Measurements from ENCODE around the gene OR1J2. TPM values are rescaled to one million over a fixed set of nuclear protein-coding genes. Genes with fewer than 3 reads are reported as not detected.

OR1J2 gene
- total and polyA plus RNA-seq, 2 donors from 2014 or later, result not detected

GRCh38 chr9:122466456-122466855, 44.1 kb upstream of the OR1J2 start:
- intact Hi-C loops (cut with DNase I), result loop anchor here (10.0 kb wide), 1 partner anchor 338 kb away; the partner anchor contains the start of gene OR1K1
- no peaks in the 10 kb centered on the region for H3K36me3 ChIP-seq (ENCODE audit: control insufficient read depth in 2 of 3, insufficient read depth in 3 of 3, low read length in 3 of 3)
- no peak overlapping the region for H3K27ac ChIP-seq (ENCODE audit: low read depth in 2 of 2, low read length in 2 of 2)
- H3K9me3 ChIP-seq (ENCODE audit: control insufficient read depth in 2 of 3, insufficient read depth in 1 of 3, low read length in 3 of 3), result no peaks in the 10 kb centered on the region
- no peaks in the 10 kb centered on the region for H3K27me3 ChIP-seq (ENCODE audit: control insufficient read depth, insufficient read depth, low read length)
- no peak overlapping the region for H3K4me3 ChIP-seq (ENCODE audit: low read length in 3 of 3)
- H3K9ac ChIP-seq (ENCODE audit: low read length in 3 of 3), result no peak overlapping the region
- no peak for TF ChIP-seq CTCF (IDR thresholded peaks at IDR 0.05; ENCODE audit: borderline replicate concordance, extremely low read depth, insufficient read depth)
- no peak for DNase-seq
- FAIRE-seq, result no peak
- H3K4me1 ChIP-seq (ENCODE audit: control insufficient read depth in 2 of 3, insufficient read depth in 2 of 3, low read depth in 1 of 3, low read length in 3 of 3), result peaks cover 0 to 3% (median 0%) of the 10 kb centered on the region in 3 donors

GRCh38 chr9:122468735-122469134, 41.9 kb upstream of the OR1J2 start:
- Histone ChIP-seq H3K4me3 (ENCODE audit: low read length in 3 of 3) (no peak overlapping the region), H3K9me3 (ENCODE audit: control insufficient read depth in 2 of 3, insufficient read depth in 1 of 3, low read length in 3 of 3) (no peaks in the 10 kb centered on the region), H3K9ac (ENCODE audit: low read length in 3 of 3) (no peak overlapping the region), H3K4me1 (ENCODE audit: control insufficient read depth in 2 of 3, insufficient read depth in 2 of 3, low read depth in 1 of 3, low read length in 3 of 3) (peaks cover 0 to 3% (median 0%) of the 10 kb centered on the region in 3 donors), H3K27ac (ENCODE audit: low read depth in 2 of 2, low read length in 2 of 2) (no peak overlapping the region), H3K36me3 (ENCODE audit: control insufficient read depth in 2 of 3, insufficient read depth in 3 of 3, low read length in 3 of 3) (no peaks in the 10 kb centered on the region), H3K27me3 (ENCODE audit: control insufficient read depth, insufficient read depth, low read length) (no peaks in the 10 kb centered on the region)
- intact Hi-C loops (cut with DNase I), result loop anchor here (10.0 kb wide), 1 partner anchor 336 kb away; the partner anchor contains the start of gene OR1K1
- no peak for TF ChIP-seq CTCF (IDR thresholded peaks at IDR 0.05; ENCODE audit: borderline replicate concordance, extremely low read depth, insufficient read depth)
- FAIRE-seq (no peak), DNase-seq (no peak)

- H3K4me1 ChIP-seq (ENCODE audit: control insufficient read depth in 2 of 3, insufficient read depth in 2 of 3, low read depth in 1 of 3, low read length in 3 of 3), result no peaks in the 10 kb centered on the region
- TF ChIP-seq CTCF (IDR thresholded peaks at IDR 0.05; ENCODE audit: borderline replicate concordance, extremely low read depth, insufficient read depth), result no peak
- intact Hi-C loops (cut with DNase I), result no loop called here
Observed at GRCh38 chr9:122474561-122474960, 36.0 kb upstream of the OR1J2 start.

GRCh38 chr9:122475717-122476116, 34.9 kb upstream of the OR1J2 start:
- Histone ChIP-seq H3K9ac (ENCODE audit: low read length in 3 of 3) (no peak overlapping the region), H3K36me3 (ENCODE audit: control insufficient read depth in 2 of 3, insufficient read depth in 3 of 3, low read length in 3 of 3) (no peaks in the 10 kb centered on the region), H3K9me3 (ENCODE audit: control insufficient read depth in 2 of 3, insufficient read depth in 1 of 3, low read length in 3 of 3) (no peaks in the 10 kb centered on the region), H3K27me3 (ENCODE audit: control insufficient read depth, insufficient read depth, low read length) (no peaks in the 10 kb centered on the region), H3K4me1 (ENCODE audit: control insufficient read depth in 2 of 3, insufficient read depth in 2 of 3, low read depth in 1 of 3, low read length in 3 of 3) (no peaks in the 10 kb centered on the region), H3K4me3 (ENCODE audit: low read length in 3 of 3) (no peak overlapping the region), H3K27ac (ENCODE audit: low read depth in 2 of 2, low read length in 2 of 2) (no peak overlapping the region)
- intact Hi-C loops (cut with DNase I), result no loop called here
- FAIRE-seq (no peak), DNase-seq (no peak)
- no peak for TF ChIP-seq CTCF (IDR thresholded peaks at IDR 0.05; ENCODE audit: borderline replicate concordance, extremely low read depth, insufficient read depth)

More at GRCh38 chr9:122474561-122474960, 36.0 kb upstream of the OR1J2 start:
- H3K27me3 ChIP-seq (ENCODE audit: control insufficient read depth, insufficient read depth, low read length), result no peaks in the 10 kb centered on the region
- no peak overlapping the region for H3K27ac ChIP-seq (ENCODE audit: low read depth in 2 of 2, low read length in 2 of 2)
- H3K9me3 ChIP-seq (ENCODE audit: control insufficient read depth in 2 of 3, insufficient read depth in 1 of 3, low read length in 3 of 3), result no peaks in the 10 kb centered on the region
- DNase-seq (no peak), FAIRE-seq (no peak)
- H3K4me3 ChIP-seq (ENCODE audit: low read length in 3 of 3), result no peak overlapping the region
- no peaks in the 10 kb centered on the region for H3K36me3 ChIP-seq (ENCODE audit: control insufficient read depth in 2 of 3, insufficient read depth in 3 of 3, low read length in 3 of 3)
- H3K9ac ChIP-seq (ENCODE audit: low read length in 3 of 3), result no peak overlapping the region
